Small intestine (tissue), 7 donors: ENCODE data around the gene INTS2. TPM values are rescaled to one million over a fixed set of nuclear protein-coding genes. Genes with fewer than 3 reads are reported as not detected.

ENCODE experiments used
- DNase-seq, 2 donors: peaks; one replicate each; pipeline versions ENCODE4 v3.0.0 to v3.0.0-alpha.2; 2013
- FAIRE-seq: peaks from 2 replicates; lab custom pipeline; 2012; peaks lifted over from hg19 to GRCh38; lab: Jason Lieb, UNC
- H3K27ac ChIP-seq, 3 donors: one replicate each; pipeline ENCODE4 v1.5.1; 2013; ENCODE audit warnings: low read length in 2 of 3, mild to moderate bottlenecking in 2 of 3, control low read depth in 1 of 3, inconsistent platforms in 1 of 3, low read depth in 1 of 3, moderate library complexity in 1 of 3
- H3K27me3 ChIP-seq, 3 donors: one replicate each; pipeline ENCODE4 v1.6.1; 2013; ENCODE audit warnings: low read length in 3 of 3, inconsistent platforms in 1 of 3; ENCODE audit not compliant: control insufficient read depth in 3 of 3, insufficient read depth in 3 of 3
- H3K36me3 ChIP-seq, 3 donors: one replicate each; pipeline ENCODE4 v1.6.1; 2013; ENCODE audit warnings: low read length in 3 of 3, inconsistent platforms in 1 of 3, low read depth in 1 of 3, mild to moderate bottlenecking in 1 of 3, moderate library complexity in 1 of 3; ENCODE audit not compliant: control insufficient read depth in 3 of 3, insufficient read depth in 2 of 3
- H3K4me1 ChIP-seq, 3 donors: one replicate each; pipeline ENCODE4 v1.6.1; 2013; ENCODE audit warnings: low read length in 2 of 3, inconsistent platforms in 1 of 3, low read depth in 1 of 3, mild to moderate bottlenecking in 1 of 3, moderate library complexity in 1 of 3; ENCODE audit not compliant: control insufficient read depth in 3 of 3, insufficient read depth in 2 of 3
- H3K4me3 ChIP-seq, 3 donors: one replicate each; pipeline ENCODE4 v1.5.1; 2013; ENCODE audit warnings: low read length in 3 of 3, control low read depth in 1 of 3, inconsistent platforms in 1 of 3, low read depth in 1 of 3, mild to moderate bottlenecking in 1 of 3, moderate library complexity in 1 of 3
- H3K9me3 ChIP-seq, 2 donors: one replicate each; pipeline ENCODE4 v1.6.1; 2013; ENCODE audit warnings: low read depth in 1 of 2, low read length in 1 of 2; ENCODE audit not compliant: control insufficient read depth in 2 of 2, insufficient read depth in 1 of 2
- WGBS, 3 donors: extraction: QIAGEN DNeasy Blood & Tissue Kit; methylation state at CpG; one replicate each; pipeline ENCODE4 v1.1.7; 2013; 5-methylcytosine and 5-hydroxymethylcytosine counted together
- polyA plus RNA-seq, 4 donors: library from polyadenylated mRNA; stranded (reverse) in 3 of 4; unstranded in 1 of 4; fragments of 200-250 nt in 3 of 4; fragments of 120-200 nt in 1 of 4; gene quantifications; one replicate each; pipeline versions ENCODE4 v1.2.1 to v1.2.3, GENCODE V29; 2013
- donor health status: healthy with polysubstance abuse.
- donor health status: control.
- donor health status: control.
- donor health status: Bipolar disorder and iron deficiency.
- donor health status: healthy.

INTS2 gene
- polyA plus RNA-seq, 4 donors = 0.81 to 7.7 (median 2.6) TPM

- no peaks in the 10 kb centered on the region for H3K4me1 ChIP-seq
- H3K4me3 ChIP-seq = no peak overlapping the region
- FAIRE-seq (no peak), DNase-seq (no peak)
- 97 to 100% (median 100%) methylated on average over 1 of the region's 1 CpG for WGBS, 3 donors
- H3K27ac ChIP-seq = no peak overlapping the region
- H3K27me3 ChIP-seq = no peaks in the 10 kb centered on the region
- peaks cover 0 to 4% (median 0%) of the 10 kb centered on the region in 3 donors for H3K36me3 ChIP-seq
- H3K9me3 ChIP-seq = no peaks in the 10 kb centered on the region
Observed at GRCh38 chr17:61842899-61843298, 84.9 kb downstream of the INTS2 start.

- 94 to 98% (median 98%) methylated on average over 1 of the region's 1 CpG for WGBS, 3 donors
- DNase-seq (no peak), FAIRE-seq (peak; percentile 19)
- H3K27me3 ChIP-seq = no peaks in the 10 kb centered on the region
- H3K36me3 ChIP-seq = no peaks in the 10 kb centered on the region
- no peak overlapping the region for H3K27ac ChIP-seq
- no peak overlapping the region for H3K4me3 ChIP-seq
- no peaks in the 10 kb centered on the region for H3K9me3 ChIP-seq
- no peaks in the 10 kb centered on the region for H3K4me1 ChIP-seq
Observed at GRCh38 chr17:61839300-61839786, 88.4 kb downstream of the INTS2 start.

GRCh38 chr17:61837175-61838051 lies 90.4 kb downstream of the INTS2 start:
- Histone ChIP-seq H3K36me3 (no peaks in the 10 kb centered on the region), H3K4me3 (no peak overlapping the region), H3K4me1 (no peaks in the 10 kb centered on the region), H3K9me3 (no peaks in the 10 kb centered on the region), H3K27ac (no peak overlapping the region), H3K27me3 (no peaks in the 10 kb centered on the region)
- WGBS, 3 donors = 57 to 60% (median 60%) methylated on average over 4 of the region's 4 CpGs
- no peak for FAIRE-seq
- DNase-seq = peak; percentile 67 to 74

GRCh38 chr17:61836266-61837174 lies 91.3 kb downstream of the INTS2 start:
- 88 to 93% (median 91%) methylated on average over 3 of the region's 3 CpGs for WGBS, 3 donors
- no peaks in the 10 kb centered on the region for H3K4me1 ChIP-seq

GRCh38 chr17:61835606-61836005 lies 92.2 kb downstream of the INTS2 start:
- H3K27me3 ChIP-seq = no peaks in the 10 kb centered on the region
- no peak overlapping the region for H3K4me3 ChIP-seq
- H3K9me3 ChIP-seq = no peaks in the 10 kb centered on the region
- FAIRE-seq (no peak), DNase-seq (no peak)
- no peaks in the 10 kb centered on the region for H3K36me3 ChIP-seq
- no peak overlapping the region for H3K27ac ChIP-seq
- H3K4me1 ChIP-seq = no peaks in the 10 kb centered on the region
- WGBS, 3 donors = 87 to 96% (median 89%) methylated on average over 1 of the region's 1 CpG

More at GRCh38 chr17:61836266-61837174, 91.3 kb downstream of the INTS2 start:
- Histone ChIP-seq H3K27me3 (no peaks in the 10 kb centered on the region), H3K4me3 (no peak overlapping the region), H3K9me3 (no peaks in the 10 kb centered on the region), H3K27ac (no peak overlapping the region), H3K36me3 (no peaks in the 10 kb centered on the region)
- no peak for DNase-seq
- FAIRE-seq = no peak

- Histone ChIP-seq H3K27ac (no peak overlapping the region), H3K4me1 (no peaks in the 10 kb centered on the region), H3K27me3 (no peaks in the 10 kb centered on the region), H3K4me3 (no peak overlapping the region), H3K9me3 (no peaks in the 10 kb centered on the region), H3K36me3 (no peaks in the 10 kb centered on the region)
- WGBS, 3 donors = 96 to 100% (median 98%) methylated on average over 2 of the region's 2 CpGs
- DNase-seq (no peak), FAIRE-seq (no peak)
Observed at GRCh38 chr17:61834610-61835009, 93.2 kb downstream of the INTS2 start.

GRCh38 chr17:61833536-61834193 lies 94.1 kb downstream of the INTS2 start:
- WGBS, 3 donors = 87 to 94% (median 93%) methylated on average over 7 of the region's 7 CpGs
- Histone ChIP-seq H3K9me3 (no peaks in the 10 kb centered on the region), H3K36me3 (no peaks in the 10 kb centered on the region), H3K27ac (no peak overlapping the region), H3K4me3 (no peak overlapping the region), H3K4me1 (no peaks in the 10 kb centered on the region), H3K27me3 (no peaks in the 10 kb centered on the region)
- DNase-seq (no peak), FAIRE-seq (no peak)

- H3K36me3 ChIP-seq = no peaks in the 10 kb centered on the region
- no peak for FAIRE-seq
- H3K4me3 ChIP-seq = no peak overlapping the region
- no peak for DNase-seq
- WGBS, 3 donors = 93 to 96% (median 94%) methylated on average over 3 of the region's 3 CpGs
- H3K4me1 ChIP-seq = no peaks in the 10 kb centered on the region
- no peaks in the 10 kb centered on the region for H3K27me3 ChIP-seq
- H3K27ac ChIP-seq = no peak overlapping the region
- H3K9me3 ChIP-seq = no peaks in the 10 kb centered on the region
Observed at GRCh38 chr17:61832463-61832862, 95.3 kb downstream of the INTS2 start.
